Measurements from ENCODE around the gene PSD.

Gene PSD

GRCh38 chr10:102438374-102438773 lies 19.8 kb upstream of the PSD start:
- no peaks in the 10 kb centered on the region for H3K27me3 ChIP-seq (ENCODE audit: insufficient read depth, poor library complexity, severe bottlenecking)
- H3K4me3 ChIP-seq (replicated peaks; ENCODE audit: insufficient read depth, low read length) = no peak overlapping the region
- DNase-seq (ENCODE audit: low read depth in 1 of 2, low spot score in 1 of 2) = no peak
- H3K27ac ChIP-seq (replicated peaks) = no peak overlapping the region
- TF ChIP-seq CTCF (IDR thresholded peaks at IDR 0.05; ENCODE audit: insufficient read depth, low read length) (no peak), REST (IDR thresholded peaks at IDR 0.05; ENCODE audit: insufficient replicate concordance, low read depth) (no peak), GABPA (IDR thresholded peaks at IDR 0.05; ENCODE audit: low read depth) (no peak), POLR2AphosphoS5 (IDR thresholded peaks at IDR 0.05; ENCODE audit: low read depth) (no peak), SPI1 (IDR thresholded peaks at IDR 0.05; ENCODE audit: borderline replicate concordance, low read depth) (no peak)

GRCh38 chr10:102437515-102437914 lies 18.9 kb upstream of the PSD start:
- no peaks in the 10 kb centered on the region for H3K27me3 ChIP-seq (ENCODE audit: insufficient read depth, poor library complexity, severe bottlenecking)
- TF ChIP-seq CTCF (IDR thresholded peaks at IDR 0.05; ENCODE audit: insufficient read depth, low read length) (no peak), SPI1 (IDR thresholded peaks at IDR 0.05; ENCODE audit: borderline replicate concordance, low read depth) (no peak), GABPA (IDR thresholded peaks at IDR 0.05; ENCODE audit: low read depth) (no peak), POLR2AphosphoS5 (IDR thresholded peaks at IDR 0.05; ENCODE audit: low read depth) (no peak), REST (IDR thresholded peaks at IDR 0.05; ENCODE audit: insufficient replicate concordance, low read depth) (no peak)
- H3K4me3 ChIP-seq (replicated peaks; ENCODE audit: insufficient read depth, low read length) = no peak overlapping the region
- no peak for DNase-seq (ENCODE audit: low read depth in 1 of 2, low spot score in 1 of 2)
- no peak overlapping the region for H3K27ac ChIP-seq (replicated peaks)

GRCh38 chr10:102436312-102436711 lies 17.7 kb upstream of the PSD start:
- H3K27me3 ChIP-seq (ENCODE audit: insufficient read depth, poor library complexity, severe bottlenecking) = no peaks in the 10 kb centered on the region
- no peak overlapping the region for H3K4me3 ChIP-seq (replicated peaks; ENCODE audit: insufficient read depth, low read length)
- TF ChIP-seq CTCF (IDR thresholded peaks at IDR 0.05; ENCODE audit: insufficient read depth, low read length) = no peak
- no peak overlapping the region for H3K27ac ChIP-seq (replicated peaks)
- no peak for DNase-seq (ENCODE audit: low read depth in 1 of 2, low spot score in 1 of 2)

GRCh38 chr10:102435529-102436233 lies 17.1 kb upstream of the PSD start:
- no peak overlapping the region for H3K27ac ChIP-seq (replicated peaks)
- TF ChIP-seq REST (IDR thresholded peaks at IDR 0.05; ENCODE audit: insufficient replicate concordance, low read depth) (no peak), CTCF (IDR thresholded peaks at IDR 0.05; ENCODE audit: insufficient read depth, low read length) (no peak), GABPA (IDR thresholded peaks at IDR 0.05; ENCODE audit: low read depth) (no peak), POLR2AphosphoS5 (IDR thresholded peaks at IDR 0.05; ENCODE audit: low read depth) (no peak), SPI1 (IDR thresholded peaks at IDR 0.05; ENCODE audit: borderline replicate concordance, low read depth) (no peak)
- peak in 1 of 2 experiments; percentile 24 for DNase-seq (ENCODE audit: low read depth in 1 of 2, low spot score in 1 of 2)
- H3K27me3 ChIP-seq (ENCODE audit: insufficient read depth, poor library complexity, severe bottlenecking) = no peaks in the 10 kb centered on the region
- H3K4me3 ChIP-seq (replicated peaks; ENCODE audit: insufficient read depth, low read length) = no peak overlapping the region
